Chondrocyte (in vitro differentiated cells): ENCODE results near the gene GRIN1. TPM values are rescaled to one million over a fixed set of nuclear protein-coding genes. Genes with fewer than 3 reads are reported as not detected.

Source experiments
- DNase-seq: peaks from one replicate; pipeline ENCODE4 v3.0.0; 2021; ENCODE audit warnings: mixed read lengths, low spot score
- H3K27ac Mint-ChIP-seq: one replicate; pipeline ENCODE4 v1.8.0; 2021; ENCODE audit warnings: mild to moderate bottlenecking, moderate library complexity, mixed read lengths; ENCODE audit not compliant: unreplicated experiment
- H3K27me3 Mint-ChIP-seq: 2 replicates; pipeline ENCODE4 v1.8.0; 2021; ENCODE audit warnings: low read depth, mixed read lengths
- H3K36me3 Mint-ChIP-seq: 2 replicates; pipeline ENCODE4 v1.8.0; 2021; ENCODE audit warnings: low read depth, mixed read lengths
- H3K4me1 Mint-ChIP-seq: 2 replicates; pipeline ENCODE4 v1.8.0; 2021; ENCODE audit warnings: low read depth, mild to moderate bottlenecking, mixed read lengths
- H3K4me3 Mint-ChIP-seq: one replicate; pipeline ENCODE4 v1.8.0; 2021; ENCODE audit warnings: mild to moderate bottlenecking, moderate library complexity, mixed read lengths; ENCODE audit not compliant: unreplicated experiment
- H3K9me3 Mint-ChIP-seq: 2 replicates; pipeline ENCODE4 v1.8.0; 2021; ENCODE audit warnings: low read depth, mixed read lengths
- total RNA-seq: library from RNA; stranded (reverse); gene quantifications from 3 replicates; pipeline ENCODE4 v1.2.1, GENCODE V29; 2021
- TF ChIP-seq, protein P1 (sequence below): fragments of 200-600 bp; sonication (generic); IDR thresholded peaks from 2 replicates; pipeline ENCODE4 v1.5.0; 2021; ENCODE audit warnings: antibody characterized with exemption, mild to moderate bottlenecking, moderate library complexity

The GRIN1 gene
- total RNA-seq, 1 donor from 2014 or later: 0.07 TPM

- H3K9me3 Mint-ChIP-seq: no peaks in the 10 kb centered on the region
- no peaks in the 10 kb centered on the region for H3K4me1 Mint-ChIP-seq
- H3K36me3 Mint-ChIP-seq: no peaks in the 10 kb centered on the region
- TF ChIP-seq, protein P1, sequence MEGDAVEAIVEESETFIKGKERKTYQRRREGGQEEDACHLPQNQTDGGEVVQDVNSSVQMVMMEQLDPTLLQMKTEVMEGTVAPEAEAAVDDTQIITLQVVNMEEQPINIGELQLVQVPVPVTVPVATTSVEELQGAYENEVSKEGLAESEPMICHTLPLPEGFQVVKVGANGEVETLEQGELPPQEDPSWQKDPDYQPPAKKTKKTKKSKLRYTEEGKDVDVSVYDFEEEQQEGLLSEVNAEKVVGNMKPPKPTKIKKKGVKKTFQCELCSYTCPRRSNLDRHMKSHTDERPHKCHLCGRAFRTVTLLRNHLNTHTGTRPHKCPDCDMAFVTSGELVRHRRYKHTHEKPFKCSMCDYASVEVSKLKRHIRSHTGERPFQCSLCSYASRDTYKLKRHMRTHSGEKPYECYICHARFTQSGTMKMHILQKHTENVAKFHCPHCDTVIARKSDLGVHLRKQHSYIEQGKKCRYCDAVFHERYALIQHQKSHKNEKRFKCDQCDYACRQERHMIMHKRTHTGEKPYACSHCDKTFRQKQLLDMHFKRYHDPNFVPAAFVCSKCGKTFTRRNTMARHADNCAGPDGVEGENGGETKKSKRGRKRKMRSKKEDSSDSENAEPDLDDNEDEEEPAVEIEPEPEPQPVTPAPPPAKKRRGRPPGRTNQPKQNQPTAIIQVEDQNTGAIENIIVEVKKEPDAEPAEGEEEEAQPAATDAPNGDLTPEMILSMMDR: no peak
- no peak for DNase-seq
- H3K4me3 Mint-ChIP-seq: no peak overlapping the region
- no peak overlapping the region for H3K27ac Mint-ChIP-seq
- H3K27me3 Mint-ChIP-seq: peaks cover 27% of the 10 kb centered on the region
These were observed 18.9 kb downstream of the GRIN1 start for GRCh38 chr9:137157618-137158415.

GRCh38 chr9:137158625-137159024, 19.7 kb downstream of the GRIN1 start:
- Mint-ChIP-seq H3K27me3 (peaks cover 32% of the 10 kb centered on the region), H3K27ac (no peak overlapping the region), H3K36me3 (no peaks in the 10 kb centered on the region), H3K9me3 (no peaks in the 10 kb centered on the region), H3K4me1 (peaks cover 5% of the 10 kb centered on the region), H3K4me3 (no peak overlapping the region)
- TF ChIP-seq, protein P1: no peak
- DNase-seq: no peak

DNA sequence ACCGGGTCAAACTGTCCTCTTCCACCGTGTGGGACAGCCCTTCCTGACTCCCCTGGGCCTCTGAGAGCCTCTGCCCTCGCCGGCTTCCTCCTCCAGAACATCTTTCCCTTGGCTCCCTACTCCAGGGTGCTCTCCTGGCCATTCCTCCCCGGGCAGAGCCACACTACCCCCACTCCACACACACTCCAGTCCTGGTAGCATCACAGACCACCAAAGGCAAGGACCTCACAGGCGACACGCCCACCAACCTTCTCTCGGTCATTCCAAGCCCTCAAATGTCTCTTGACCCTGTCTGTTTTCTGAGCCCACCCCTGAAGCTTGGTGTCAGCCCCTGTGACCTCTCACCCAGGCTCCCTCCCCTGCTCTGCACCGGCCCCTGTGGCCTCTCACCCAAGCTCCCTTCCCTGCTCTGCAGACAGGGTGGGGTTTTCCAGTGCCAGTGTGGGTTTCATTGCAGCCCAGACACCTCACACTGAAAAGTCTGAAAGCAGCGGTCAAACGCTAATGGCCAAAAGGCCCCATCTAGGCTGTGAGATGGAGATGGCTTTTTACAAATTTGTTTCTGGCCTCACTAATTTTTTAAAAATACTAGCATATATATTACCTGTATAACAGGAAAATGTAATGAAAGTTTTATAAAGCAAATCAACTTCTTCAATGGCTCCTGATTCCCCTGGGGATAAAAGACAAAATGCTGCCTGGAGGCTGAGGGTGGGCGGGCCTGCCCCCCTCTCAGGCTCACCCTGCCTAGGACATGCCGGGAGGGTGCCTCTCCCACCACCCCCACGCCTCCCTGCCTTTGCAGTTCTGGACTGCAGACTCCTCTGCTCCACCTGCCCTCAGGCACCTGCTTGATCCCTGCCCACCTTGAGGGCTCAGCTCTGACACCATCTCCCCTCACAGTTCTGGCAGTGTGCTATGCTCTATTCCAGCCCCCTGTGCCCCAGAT, 20.4 kb downstream of the GRIN1 start:
- H3K4me1 Mint-ChIP-seq: peaks cover 5% of the 10 kb centered on the region
- TF ChIP-seq, protein P1: no peak
- no peak for DNase-seq
- no peak overlapping the region for H3K4me3 Mint-ChIP-seq
- H3K27me3 Mint-ChIP-seq: peaks cover 35% of the 10 kb centered on the region
- H3K36me3 Mint-ChIP-seq: no peaks in the 10 kb centered on the region
- no peak overlapping the region for H3K27ac Mint-ChIP-seq
- H3K9me3 Mint-ChIP-seq: no peaks in the 10 kb centered on the region

GRCh38 chr9:137160054-137160425, 21.1 kb downstream of the GRIN1 start:
- Mint-ChIP-seq H3K4me3 (no peak overlapping the region), H3K27me3 (peaks cover 39% of the 10 kb centered on the region)

More at GRCh38 chr9:137160054-137160425, 21.1 kb downstream of the GRIN1 start:
- no peaks in the 10 kb centered on the region for H3K9me3 Mint-ChIP-seq
- H3K4me1 Mint-ChIP-seq: peaks cover 5% of the 10 kb centered on the region
- no peaks in the 10 kb centered on the region for H3K36me3 Mint-ChIP-seq
- H3K27ac Mint-ChIP-seq: no peak overlapping the region
- TF ChIP-seq, protein P1: no peak
- DNase-seq: no peak
